Fibroblast of skin of right biceps (primary cell): ENCODE measurements around the gene CDKN1B.

Source experiments
- DNase-seq: peaks from one replicate; pipeline ENCODE4 v3.0.0-alpha.2; 2013

The CDKN1B gene

GRCh38 chr12:12716793-12717585, at the start of gene CDKN1B:
CDKN1B (plus strand) TSS chr12:12717368; CDS start chr12:12717840, 472 bp downstream.
- peak; percentile 96 for DNase-seq

GRCh38 chr12:12668005-12668404, 49.2 kb upstream of the CDKN1B start:
- no peak for DNase-seq

GRCh38 chr12:12669020-12669419, 48.1 kb upstream of the CDKN1B start:
- DNase-seq = no peak

- DNase-seq = peak; percentile 76
Observed at GRCh38 chr12:12671850-12672660, 45.1 kb upstream of the CDKN1B start.

GRCh38 chr12:12673296-12673695, 43.9 kb upstream of the CDKN1B start:
- no peak for DNase-seq

- no peak for DNase-seq
Observed at GRCh38 chr12:12676605-12677004, 40.6 kb upstream of the CDKN1B start.

- no peak for DNase-seq
Observed at GRCh38 chr12:12681061-12681765, 36.0 kb upstream of the CDKN1B start.

- DNase-seq = no peak
Observed at GRCh38 chr12:12682284-12682683, 34.9 kb upstream of the CDKN1B start.

GRCh38 chr12:12683136-12683697, 34.0 kb upstream of the CDKN1B start:
- no peak for DNase-seq

GRCh38 chr12:12683725-12684124, 33.4 kb upstream of the CDKN1B start:
- DNase-seq = no peak

GRCh38 chr12:12684375-12685106, 32.6 kb upstream of the CDKN1B start:
- DNase-seq = peak; percentile 56

GRCh38 chr12:12685305-12685704, 31.9 kb upstream of the CDKN1B start:
- DNase-seq = no peak

- no peak for DNase-seq
Observed at GRCh38 chr12:12686472-12686871, 30.7 kb upstream of the CDKN1B start.

- DNase-seq = peak; percentile 58
Observed at GRCh38 chr12:12686925-12687324, 30.2 kb upstream of the CDKN1B start.

GRCh38 chr12:12689647-12690300, 27.4 kb upstream of the CDKN1B start:
- no peak for DNase-seq

- no peak for DNase-seq
Observed at GRCh38 chr12:12691549-12691948, 25.6 kb upstream of the CDKN1B start.

- no peak for DNase-seq
Observed at GRCh38 chr12:12693111-12693671, 24.0 kb upstream of the CDKN1B start.

GRCh38 chr12:12696562-12697383, 20.4 kb upstream of the CDKN1B start:
- peak; percentile 86 for DNase-seq

- no peak for DNase-seq
Observed at GRCh38 chr12:12699345-12699744, 17.8 kb upstream of the CDKN1B start.

- no peak for DNase-seq
Observed at GRCh38 chr12:12700254-12700653, 16.9 kb upstream of the CDKN1B start.

- no peak for DNase-seq
Observed at GRCh38 chr12:12701457-12701856, 15.7 kb upstream of the CDKN1B start.
